Right lobe of liver (tissue), 6 donors: ENCODE data around the gene RBL2. TPM values are rescaled to one million over a fixed set of nuclear protein-coding genes. Genes with fewer than 3 reads are reported as not detected.
"Not testable (repeated sequence)": the region's sequence is repeated elsewhere in the genome, so short reads cannot be mapped to it uniquely, and the experiment has no call there.

Experiments used
- ATAC-seq, 4 donors: fragments of 200-7000 bp; cut with Tn5 transposase; one replicate each; pipeline ENCODE4 v1.9.1; 2020; ENCODE audit warnings: mild to moderate bottlenecking in 4 of 4, moderate library complexity in 4 of 4
- DNase-seq, 3 donors: peaks; one replicate each; pipeline ENCODE4 v3.0.0-alpha.2; 2020
- H3K27ac ChIP-seq, 3 donors: fragments of 200-600 bp; one replicate each; pipeline ENCODE4 v1.8.0; 2022
- H3K27me3 ChIP-seq, 2 donors: fragments of 200-600 bp; one replicate each; pipeline ENCODE4 v1.8.0; 2022
- H3K36me3 ChIP-seq, 4 donors: fragments of 200-600 bp; sonication (generic) in 1 of 4; one replicate each; pipeline versions ENCODE4 v1.5.1 to v1.8.0; 2017 to 2022; ENCODE audit warnings: control low read depth in 1 of 4
- H3K4me1 ChIP-seq, 4 donors: fragments of 200-600 bp; sonication (generic) in 1 of 4; one replicate each; pipeline versions ENCODE4 v1.5.1 to v1.8.0; 2017 to 2022; ENCODE audit warnings: control low read depth in 1 of 4
- H3K4me3 ChIP-seq, 3 donors: fragments of 200-600 bp; one replicate each; pipeline ENCODE4 v1.8.0; 2022
- H3K9me3 ChIP-seq, 4 donors: fragments of 200-600 bp; sonication (generic) in 1 of 4; one replicate each; pipeline versions ENCODE4 v1.5.1 to v1.8.0; 2017 to 2022; ENCODE audit warnings: control low read depth in 1 of 4
- POLR2A ChIP-seq: fragments of 450-650 bp; IDR thresholded peaks from one replicate; pipeline ENCODE4 v1.6.1; 2017; ENCODE audit warnings: antibody characterized with exemption, mild to moderate bottlenecking
- WGBS: methylation state at CpG from one replicate; pipeline ENCODE4 v1.1.6; 2018; ENCODE audit warnings: low coverage, low lambda C conversion rate; ENCODE audit not compliant: insufficient coverage; ENCODE audit errors: missing lambda C conversion rate; 5-methylcytosine and 5-hydroxymethylcytosine counted together
- intact Hi-C, 2 donors: fragments of 100-400 bp; cut with DNase I; formaldehyde crosslinking; loops; one replicate each; pipeline versions ENCODE4 v1.11.2 to v1.14.1; 2022
- total RNA-seq, 6 experiments: library from RNA; depleted of rRNA in 2 of 6; stranded (reverse); fragments of >200 nt in 2 of 6; fragmentation: NEBNext Ultra II Directional in 3 of 6; extraction: Animal tissue kit (Norgen Biotek cat#: 25700) in 3 of 6; gene quantifications; one replicate each; pipeline versions ENCODE4 v1.1.0 to v1.2.4, GENCODE V29; 2016 to 2023
- TF ChIP-seq, protein P1 (sequence below), 4 donors: fragments of 200-600 bp in 3 of 4; fragments of 450-650 bp in 1 of 4; IDR thresholded peaks; one replicate each; pipeline versions ENCODE4 v1.5.1 to v1.8.0; 2016 to 2022; ENCODE audit warnings: antibody characterized with exemption in 4 of 4, mild to moderate bottlenecking in 2 of 4
- donor health status: DM: no; HTN: yes; CAD: no.
- donor health status: DM: no; HTN: no; CAD: no.
- donor health status: DM: no; HTN: no; CAD: no.
- donor health status: DM: no; HTN: yes; CAD: no.
- donor health status: DM: no; HTN: yes; CAD: no.

RBL2 gene
- total RNA-seq, 6 experiments from 2014 or later = 26.3 to 63.1 (median 38.8) TPM

DNA sequence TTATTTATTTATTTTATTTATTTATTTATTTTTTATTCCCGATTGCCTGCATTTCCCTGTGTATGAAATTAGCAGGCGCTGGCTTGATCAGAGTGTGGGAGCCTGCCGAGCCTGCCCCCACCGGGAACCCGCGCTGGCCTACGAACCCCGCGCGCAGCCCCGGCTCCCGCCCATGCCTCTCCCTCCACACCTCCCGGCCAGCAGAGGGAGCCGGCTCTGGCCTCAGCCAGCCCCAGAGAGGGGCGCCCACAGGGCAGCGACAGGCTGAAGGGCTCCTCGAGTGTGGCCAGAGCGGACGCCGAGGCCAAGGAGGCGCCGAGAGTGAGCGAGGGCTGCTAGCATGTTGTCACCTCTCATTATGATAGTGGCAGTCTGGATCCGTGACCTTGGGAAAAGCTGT, 13.0 kb upstream of the RBL2 start:
- no peak for DNase-seq
- 92% methylated on average over 5 of the region's 24 CpGs for WGBS

DNA sequence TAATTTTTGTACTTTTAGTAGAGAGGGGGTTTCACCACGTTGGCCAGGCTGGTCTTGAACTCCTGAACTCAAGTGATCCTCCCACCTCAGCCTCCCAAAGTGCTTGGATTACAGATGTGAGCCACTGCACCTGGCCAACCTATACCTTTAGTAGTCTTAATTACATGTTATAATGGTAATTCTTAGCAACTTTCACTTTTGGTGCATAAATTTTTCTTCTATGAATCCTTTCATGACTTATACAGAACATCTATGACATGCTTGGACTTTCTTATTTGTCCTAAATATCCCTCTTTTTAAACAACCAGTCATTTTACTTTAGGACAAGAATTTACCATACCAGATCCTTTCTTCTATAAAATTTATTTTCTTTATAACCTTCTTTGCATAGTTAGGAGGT, 10.3 kb upstream of the RBL2 start:
- H3K27me3 ChIP-seq, H3K9me3 ChIP-seq, H3K27ac ChIP-seq, DNase-seq, H3K36me3 ChIP-seq, H3K4me1 ChIP-seq, ATAC-seq, H3K4me3 ChIP-seq, intact Hi-C loops: not testable (repeated sequence)
- no CpG with 5 or more reads among the region's 1 CpG for WGBS

More for the DNA sequence above, 13.0 kb upstream of the RBL2 start:
- H3K36me3 ChIP-seq = no peaks in the 10 kb centered on the region
- H3K4me3 ChIP-seq = no peak overlapping the region
- H3K4me1 ChIP-seq = no peaks in the 10 kb centered on the region
- no peaks in the 10 kb centered on the region for H3K9me3 ChIP-seq
- TF ChIP-seq POLR2A = no peak
- TF ChIP-seq, protein P1, sequence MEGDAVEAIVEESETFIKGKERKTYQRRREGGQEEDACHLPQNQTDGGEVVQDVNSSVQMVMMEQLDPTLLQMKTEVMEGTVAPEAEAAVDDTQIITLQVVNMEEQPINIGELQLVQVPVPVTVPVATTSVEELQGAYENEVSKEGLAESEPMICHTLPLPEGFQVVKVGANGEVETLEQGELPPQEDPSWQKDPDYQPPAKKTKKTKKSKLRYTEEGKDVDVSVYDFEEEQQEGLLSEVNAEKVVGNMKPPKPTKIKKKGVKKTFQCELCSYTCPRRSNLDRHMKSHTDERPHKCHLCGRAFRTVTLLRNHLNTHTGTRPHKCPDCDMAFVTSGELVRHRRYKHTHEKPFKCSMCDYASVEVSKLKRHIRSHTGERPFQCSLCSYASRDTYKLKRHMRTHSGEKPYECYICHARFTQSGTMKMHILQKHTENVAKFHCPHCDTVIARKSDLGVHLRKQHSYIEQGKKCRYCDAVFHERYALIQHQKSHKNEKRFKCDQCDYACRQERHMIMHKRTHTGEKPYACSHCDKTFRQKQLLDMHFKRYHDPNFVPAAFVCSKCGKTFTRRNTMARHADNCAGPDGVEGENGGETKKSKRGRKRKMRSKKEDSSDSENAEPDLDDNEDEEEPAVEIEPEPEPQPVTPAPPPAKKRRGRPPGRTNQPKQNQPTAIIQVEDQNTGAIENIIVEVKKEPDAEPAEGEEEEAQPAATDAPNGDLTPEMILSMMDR (IDR thresholded peaks at IDR 0.05) = no peak
- intact Hi-C loops = no loop called here
- no peaks in the 10 kb centered on the region for H3K27me3 ChIP-seq
- no peak for ATAC-seq
- no peak overlapping the region for H3K27ac ChIP-seq

DNA sequence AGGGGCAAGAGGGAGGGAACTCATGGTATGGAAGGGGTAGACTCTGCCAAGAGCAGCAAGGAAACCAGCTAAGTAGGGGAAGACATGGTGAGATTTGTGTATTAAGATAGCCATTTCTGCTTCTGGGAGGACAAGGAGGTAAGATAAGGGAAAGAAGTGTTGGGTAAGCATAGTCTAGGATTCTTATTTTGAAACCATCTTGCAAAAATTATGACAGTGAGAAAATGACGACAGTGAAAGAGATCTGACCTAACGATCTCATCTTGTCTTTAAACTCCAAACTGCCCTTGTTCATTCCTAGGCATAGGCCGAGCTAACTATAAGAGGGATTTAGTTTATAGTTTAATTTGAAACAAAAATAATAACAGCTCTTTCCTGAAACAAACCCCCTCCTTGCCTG, 5.6 kb upstream of the RBL2 start:
- H3K4me3 ChIP-seq = no peak overlapping the region
- no peaks in the 10 kb centered on the region for H3K9me3 ChIP-seq
- intact Hi-C loops = no loop called here
- ATAC-seq (no peak), DNase-seq (no peak)
- WGBS = 67% methylated on average over 3 of the region's 3 CpGs
- TF ChIP-seq, protein P1 (IDR thresholded peaks at IDR 0.05) = no peak
- no peak for TF ChIP-seq POLR2A
- H3K27ac ChIP-seq = no peak overlapping the region
- no peaks in the 10 kb centered on the region for H3K27me3 ChIP-seq
- no peaks in the 10 kb centered on the region for H3K36me3 ChIP-seq
- no peaks in the 10 kb centered on the region for H3K4me1 ChIP-seq

- Histone ChIP-seq H3K27ac (no peak overlapping the region), H3K4me1 (no peaks in the 10 kb centered on the region), H3K4me3 (no peak overlapping the region), H3K27me3 (no peaks in the 10 kb centered on the region), H3K9me3 (no peaks in the 10 kb centered on the region), H3K36me3 (no peaks in the 10 kb centered on the region)
- intact Hi-C loops = no loop called here
- TF ChIP-seq, protein P1 (IDR thresholded peaks at IDR 0.05) = no peak
- no peak for TF ChIP-seq POLR2A
- DNase-seq (peak in 2 of 3 donors; percentile 66 to 77), ATAC-seq (peak; percentile 60 to 67 (median 62))
- 47% methylated on average over 4 of the region's 4 CpGs for WGBS
These were observed 4.9 kb upstream of the RBL2 start for GRCh38 chr16:53429221-53429943.

DNA sequence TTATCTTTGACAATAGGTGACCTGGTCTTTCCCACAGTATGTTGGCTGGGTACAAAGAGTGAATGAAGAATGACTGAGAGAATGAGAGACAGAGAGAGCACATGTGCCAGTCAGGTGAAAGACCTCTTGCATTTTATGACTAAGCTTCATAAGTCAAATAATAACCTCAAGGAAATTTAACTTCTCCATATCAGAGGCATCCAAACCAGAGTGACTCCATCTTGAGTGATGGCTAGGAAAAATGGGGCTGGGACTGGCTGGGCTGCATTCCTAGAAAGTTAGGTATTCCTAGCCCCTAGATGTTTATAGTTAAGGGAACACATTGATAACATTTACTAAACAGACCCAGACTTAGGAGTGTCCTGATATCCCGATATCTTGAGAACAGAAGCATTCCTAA, 3.9 kb upstream of the RBL2 start:
- no peaks in the 10 kb centered on the region for H3K4me1 ChIP-seq
- no peaks in the 10 kb centered on the region for H3K27me3 ChIP-seq
- WGBS = 100% methylated on average over 1 of the region's 1 CpG
- no peak for TF ChIP-seq POLR2A
- TF ChIP-seq, protein P1 (IDR thresholded peaks at IDR 0.05) = no peak
- no peak overlapping the region for H3K4me3 ChIP-seq
- H3K9me3 ChIP-seq = no peaks in the 10 kb centered on the region
- H3K27ac ChIP-seq = no peak overlapping the region
- no peaks in the 10 kb centered on the region for H3K36me3 ChIP-seq
- ATAC-seq = no peak
- intact Hi-C loops = loop anchor here in 1 of 2 donors (10.0 kb wide), 1 partner anchor 74 kb away; the partner anchor contains the start of gene AKTIP
- no peak for DNase-seq
